Ureter (tissue), 1 donor: ENCODE data around the gene CIBAR2. TPM values are rescaled to one million over a fixed set of nuclear protein-coding genes. Genes with fewer than 3 reads are reported as not detected.
A peak's percentile ranks its signal among the peaks of the same experiment; 100 is the strongest.

Experiments
- DNase-seq: peaks from one replicate; pipeline ENCODE4 v3.0.0-alpha.2; 2020; ENCODE audit warnings: low spot score
- total RNA-seq: library from RNA; stranded (reverse); gene quantifications from one replicate; pipeline ENCODE4 v1.2.4, GENCODE V29; 2023
- donor health status: DM: yes; HTN: yes; CAD: no.

The CIBAR2 gene
- not detected for total RNA-seq

GRCh38 chr16:85112364-85112763, at the start of gene CIBAR2:
Gene CIBAR2 (minus strand): TSS chr16:85112472. CDS start chr16:85112352, 120 bp downstream.
- no peak for DNase-seq

- no peak for DNase-seq
Observed at GRCh38 chr16:85159179-85159980, 47.1 kb upstream of the CIBAR2 start.

GRCh38 chr16:85158743-85159178, 46.5 kb upstream of the CIBAR2 start:
- DNase-seq: no peak

- no peak for DNase-seq
Observed at GRCh38 chr16:85157813-85158742, 45.8 kb upstream of the CIBAR2 start.

- DNase-seq: no peak
Observed at GRCh38 chr16:85157372-85157771, 45.1 kb upstream of the CIBAR2 start.

- DNase-seq: no peak
Observed at GRCh38 chr16:85156869-85157268, 44.6 kb upstream of the CIBAR2 start.

GRCh38 chr16:85156440-85156839, 44.2 kb upstream of the CIBAR2 start:
- no peak for DNase-seq

- DNase-seq: no peak
Observed at GRCh38 chr16:85153656-85154091, 41.4 kb upstream of the CIBAR2 start.

- DNase-seq: no peak
Observed at GRCh38 chr16:85153046-85153445, 40.8 kb upstream of the CIBAR2 start.

- no peak for DNase-seq
Observed at GRCh38 chr16:85152414-85153030, 40.2 kb upstream of the CIBAR2 start.

GRCh38 chr16:85151603-85152413, 39.5 kb upstream of the CIBAR2 start:
- DNase-seq: peak; percentile 85

- no peak for DNase-seq
Observed at GRCh38 chr16:85151079-85151602, 38.9 kb upstream of the CIBAR2 start.

- no peak for DNase-seq
Observed at GRCh38 chr16:85150331-85150940, 38.2 kb upstream of the CIBAR2 start.

GRCh38 chr16:85149776-85150175, 37.5 kb upstream of the CIBAR2 start:
- no peak for DNase-seq

GRCh38 chr16:85148931-85149330, 36.7 kb upstream of the CIBAR2 start:
- DNase-seq: no peak

- DNase-seq: no peak
Observed at GRCh38 chr16:85146922-85147651, 34.8 kb upstream of the CIBAR2 start.

GRCh38 chr16:85146532-85146797, 34.2 kb upstream of the CIBAR2 start:
- no peak for DNase-seq

GRCh38 chr16:85145734-85146531, 33.7 kb upstream of the CIBAR2 start:
- DNase-seq: no peak

- DNase-seq: no peak
Observed at GRCh38 chr16:85145188-85145587, 32.9 kb upstream of the CIBAR2 start.
